ENCODE data around the gene ZNF789. TPM values are rescaled to one million over a fixed set of nuclear protein-coding genes. Genes with fewer than 3 reads are reported as not detected.

Gene ZNF789
- total RNA-seq, 4 donors from 2014 or later: 23.8 to 44.8 (median 36.8) TPM

- Histone ChIP-seq H3K9me3 (peaks cover 0 to 38% (median 12%) of the 10 kb centered on the region in 4 donors), H3K36me3 (peaks cover 0 to 27% (median 4%) of the 10 kb centered on the region in 3 donors), H3K27me3 (no peaks in the 10 kb centered on the region), H3K4me3 (no peak overlapping the region), H3K4me1 (no peaks in the 10 kb centered on the region), H3K27ac (no peak overlapping the region)
- DNase-seq: no peak
- no peak for TF ChIP-seq POLR2A (IDR thresholded peaks at IDR 0.05)
- no peak for TF ChIP-seq CTCF (IDR thresholded peaks at IDR 0.05)
These were observed 63.0 kb downstream of the ZNF789 start for GRCh38 chr7:99535667-99536066.

Other genes starting within 250 kb of the ZNF789 start
- gene MYH16, start 200.1 kb upstream of the ZNF789 start, total RNA-seq: not detected
- gene ARPC1A, start 147.0 kb upstream of the ZNF789 start, total RNA-seq: 100 to 1,000 TPM; 195 to 278 (median 225) TPM
- 100 to 1,000 TPM; 228 to 386 (median 343) TPM for gene ARPC1B, start 98.2 kb upstream of the ZNF789 start, total RNA-seq
- 10 to 100 TPM; 32.4 to 52.0 (median 40.6) TPM for gene PDAP1, start 64.3 kb upstream of the ZNF789 start, total RNA-seq
- 10 to 100 TPM; 44.7 to 82.0 (median 58.4) TPM for gene BUD31, start 63.9 kb upstream of the ZNF789 start, total RNA-seq
- 1 to 10 TPM; 8.3 to 9.1 (median 8.6) TPM for gene PTCD1, start 34.1 kb upstream of the ZNF789 start, total RNA-seq
- gene CPSF4, start 33.9 kb upstream of the ZNF789 start, total RNA-seq: 10 to 100 TPM; 21.4 to 42.2 (median 35.5) TPM
- gene ATP5MF, start 6.7 kb upstream of the ZNF789 start, total RNA-seq: 100 to 1,000 TPM; 352 to 597 (median 546) TPM
- gene ZNF394, start 27.4 kb downstream of the ZNF789 start, total RNA-seq: 10 to 100 TPM; 37.3 to 71.8 (median 58.0) TPM
- gene ZKSCAN5, start 31.8 kb downstream of the ZNF789 start, total RNA-seq: 10 to 100 TPM in 2 of 4 donors, 1 to 10 TPM in 2; 7.2 to 20.6 (median 11.7) TPM
- gene FAM200A, start 79.2 kb downstream of the ZNF789 start, total RNA-seq: 1 to 10 TPM; 2.2 to 4.2 (median 2.6) TPM
- gene ZNF655, start 85.8 kb downstream of the ZNF789 start, total RNA-seq: 100 to 1,000 TPM; 111 to 169 (median 139) TPM
- gene TMEM225B, start 125.4 kb downstream of the ZNF789 start, total RNA-seq: not detected
- 10 to 100 TPM; 20.0 to 36.4 (median 31.9) TPM for gene ZSCAN25, start 144.1 kb downstream of the ZNF789 start, total RNA-seq
- 1,000 to 10,000 TPM in 2 of 4 donors, 100 to 1,000 TPM in 2; 135 to 1,701 (median 1,072) TPM for gene CYP3A5, start 207.1 kb downstream of the ZNF789 start, total RNA-seq

Measured in Peyer's patch (tissue), 4 donors.